Ovary (tissue), 9 donors: ENCODE measurements around the gene TDRD3. TPM values are rescaled to one million over a fixed set of nuclear protein-coding genes. Genes with fewer than 3 reads are reported as not detected.

Experiments
- DNase-seq, 5 donors: peaks; one replicate each; pipeline ENCODE4 v3.0.0-alpha.2; 2019 to 2020
- H3K27ac ChIP-seq, 2 donors: fragments of 200-600 bp; one replicate each; pipeline versions ENCODE4 v1.5.1 to v1.8.0; 2019 to 2022
- H3K27me3 ChIP-seq: fragments of 200-600 bp; one replicate; pipeline ENCODE4 v1.8.0; 2022
- H3K36me3 ChIP-seq: fragments of 200-600 bp; sonication (generic); one replicate; pipeline ENCODE4 v1.5.1; 2019
- H3K4me1 ChIP-seq: one replicate; pipeline ENCODE4 v1.8.1; 2013; ENCODE audit warnings: mild to moderate bottlenecking, moderate library complexity; ENCODE audit not compliant: insufficient read depth
- H3K4me3 ChIP-seq: fragments of 200-600 bp; sonication (generic); one replicate; pipeline ENCODE4 v1.5.1; 2017
- H3K9me3 ChIP-seq, 2 donors: fragments of 200-600 bp in 1 of 2; sonication (generic) in 1 of 2; one replicate each; pipeline versions ENCODE4 v1.5.1 to v1.8.1; 2013 to 2019; ENCODE audit warnings: mild to moderate bottlenecking in 1 of 2, moderate library complexity in 1 of 2
- EP300 ChIP-seq: sonication (generic); formaldehyde crosslinking; IDR thresholded peaks from one replicate; pipeline ENCODE4 v1.6.1; 2017; ENCODE audit warnings: antibody characterized with exemption
- POLR2A ChIP-seq: fragments of 450-650 bp; IDR thresholded peaks from one replicate; pipeline ENCODE4 v1.6.1; 2017; ENCODE audit warnings: antibody characterized with exemption, mild to moderate bottlenecking, moderate library complexity
- WGBS, 3 donors: extraction: QIAGEN DNeasy Blood & Tissue Kit in 1 of 3; methylation state at CpG; one replicate each; pipeline versions ENCODE4 v1.1.5 to v1.1.7; 2013 to 2017; 5-methylcytosine and 5-hydroxymethylcytosine counted together
- intact Hi-C, 4 donors: fragments of 100-400 bp; cut with DNase I; formaldehyde crosslinking; loops; one replicate each; pipeline versions ENCODE4 v1.11.0 to v1.15.1; 2022 to 2023
- polyA plus RNA-seq, 2 donors: library from polyadenylated mRNA; stranded (reverse); fragments of 200-250 nt in 1 of 2; fragments of 350-450 nt in 1 of 2; fragmentation: Illumina TruSeq in 1 of 2; extraction: RNeasy Lipid Tissue Mini Kit (QIAGEN cat#74804) in 1 of 2; gene quantifications; one replicate each; pipeline ENCODE4 v1.2.3, GENCODE V29; 2013 to 2014
- total RNA-seq, 7 donors: library from RNA; depleted of rRNA in 2 of 7; stranded (reverse); fragments of >200 nt in 2 of 7; fragmentation: NEBNext Ultra II Directional in 3 of 7; extraction: Animal tissue kit (Norgen Biotek cat#: 25700) in 3 of 7; gene quantifications; one replicate each; pipeline versions ENCODE4 v1.1.0 to v1.2.4, GENCODE V29; 2016 to 2023
- TF ChIP-seq, protein P1 (sequence below), 3 donors: fragments of 450-650 bp in 2 of 3; fragments of 200-600 bp in 1 of 3; IDR thresholded peaks; one replicate each; pipeline versions ENCODE4 v1.5.1 to v1.8.0; 2016 to 2022; ENCODE audit warnings: antibody characterized with exemption in 3 of 3, mild to moderate bottlenecking in 1 of 3
- donor health status: DM: no; HTN: no; CAD: no; lungs with moderate emphysema.
- donor health status: DM: no; HTN: no; CAD: no.
- donor health status: Bipolar disorder and iron deficiency.
- donor health status: DM: yes; HTN: yes; CAD: no.
- donor health status: DM: no; HTN: no; CAD: no.
- donor health status: DM: yes; HTN: yes; CAD: no.

Gene TDRD3
- total and polyA plus RNA-seq, 9 donors: 15.8 to 63.0 (median 40.8) TPM

DNA sequence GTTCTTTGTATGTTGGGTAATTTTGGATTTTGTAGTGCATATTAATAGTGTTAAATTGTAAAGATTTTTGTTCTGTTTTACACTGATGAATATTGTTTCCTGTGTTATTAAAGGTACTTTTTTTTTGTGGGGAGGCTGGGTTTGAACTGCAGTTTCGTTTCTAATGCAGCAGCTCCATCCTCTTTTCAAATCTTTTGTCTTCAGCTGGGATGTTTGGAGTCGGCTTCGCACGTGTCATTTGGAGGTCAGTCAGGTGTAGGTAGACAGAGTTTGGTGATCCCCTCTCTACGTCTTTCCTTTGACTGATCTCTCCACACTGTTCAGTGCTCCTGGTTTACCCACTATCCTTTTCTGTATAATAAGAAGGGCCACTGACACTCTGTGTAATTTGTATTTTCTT, 30.3 kb downstream of the TDRD3 start:
- Histone ChIP-seq H3K27me3 (no peaks in the 10 kb centered on the region), H3K36me3 (no peaks in the 10 kb centered on the region), H3K4me3 (no peak overlapping the region), H3K4me1 (no peaks in the 10 kb centered on the region), H3K9me3 (no peaks in the 10 kb centered on the region), H3K27ac (no peak overlapping the region)
- DNase-seq: no peak
- TF ChIP-seq, protein P1, sequence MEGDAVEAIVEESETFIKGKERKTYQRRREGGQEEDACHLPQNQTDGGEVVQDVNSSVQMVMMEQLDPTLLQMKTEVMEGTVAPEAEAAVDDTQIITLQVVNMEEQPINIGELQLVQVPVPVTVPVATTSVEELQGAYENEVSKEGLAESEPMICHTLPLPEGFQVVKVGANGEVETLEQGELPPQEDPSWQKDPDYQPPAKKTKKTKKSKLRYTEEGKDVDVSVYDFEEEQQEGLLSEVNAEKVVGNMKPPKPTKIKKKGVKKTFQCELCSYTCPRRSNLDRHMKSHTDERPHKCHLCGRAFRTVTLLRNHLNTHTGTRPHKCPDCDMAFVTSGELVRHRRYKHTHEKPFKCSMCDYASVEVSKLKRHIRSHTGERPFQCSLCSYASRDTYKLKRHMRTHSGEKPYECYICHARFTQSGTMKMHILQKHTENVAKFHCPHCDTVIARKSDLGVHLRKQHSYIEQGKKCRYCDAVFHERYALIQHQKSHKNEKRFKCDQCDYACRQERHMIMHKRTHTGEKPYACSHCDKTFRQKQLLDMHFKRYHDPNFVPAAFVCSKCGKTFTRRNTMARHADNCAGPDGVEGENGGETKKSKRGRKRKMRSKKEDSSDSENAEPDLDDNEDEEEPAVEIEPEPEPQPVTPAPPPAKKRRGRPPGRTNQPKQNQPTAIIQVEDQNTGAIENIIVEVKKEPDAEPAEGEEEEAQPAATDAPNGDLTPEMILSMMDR (IDR thresholded peaks at IDR 0.05): no peak
- TF ChIP-seq POLR2A (no peak), EP300 (no peak)
- 88 to 94% (median 91%) methylated on average over 5 of the region's 5 CpGs for WGBS, 3 donors
- intact Hi-C loops: no loop called here

DNA sequence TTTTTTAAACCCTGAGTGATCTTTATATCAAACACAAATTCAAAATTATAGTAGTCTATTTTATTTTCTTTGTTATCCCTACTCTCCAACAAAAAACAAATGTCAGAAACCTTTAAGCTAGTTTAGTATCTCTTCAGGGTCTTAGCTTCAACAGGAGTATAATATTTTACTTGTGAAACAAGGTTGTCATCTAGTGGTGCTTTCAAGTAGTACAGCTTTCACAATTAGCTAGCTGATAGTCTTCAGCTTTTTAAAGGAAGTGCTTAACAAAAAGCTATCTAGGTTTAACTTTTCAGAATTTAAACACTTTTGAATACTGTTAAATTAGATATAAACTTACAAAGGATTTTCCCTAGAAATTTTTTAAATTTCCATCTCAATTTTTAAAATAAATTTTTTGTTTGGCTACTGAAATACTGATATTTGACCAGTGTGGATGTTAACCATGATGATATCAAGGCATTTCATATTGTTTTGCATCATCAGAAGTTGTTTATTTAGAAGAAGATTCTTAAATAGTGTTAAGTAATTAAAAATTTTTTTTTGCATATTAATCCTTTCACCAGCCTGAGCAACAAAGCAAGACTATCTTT, 34.2 kb downstream of the TDRD3 start:
- no peak overlapping the region for H3K4me3 ChIP-seq
- H3K9me3 ChIP-seq: no peaks in the 10 kb centered on the region
- DNase-seq: no peak
- no peaks in the 10 kb centered on the region for H3K4me1 ChIP-seq
- no peaks in the 10 kb centered on the region for H3K36me3 ChIP-seq
- intact Hi-C loops: no loop called here
- no peak overlapping the region for H3K27ac ChIP-seq
- no peak for TF ChIP-seq EP300
- TF ChIP-seq, protein P1 (IDR thresholded peaks at IDR 0.05): peak; percentile 66 to 84 (median 73)
- no peaks in the 10 kb centered on the region for H3K27me3 ChIP-seq

DNA sequence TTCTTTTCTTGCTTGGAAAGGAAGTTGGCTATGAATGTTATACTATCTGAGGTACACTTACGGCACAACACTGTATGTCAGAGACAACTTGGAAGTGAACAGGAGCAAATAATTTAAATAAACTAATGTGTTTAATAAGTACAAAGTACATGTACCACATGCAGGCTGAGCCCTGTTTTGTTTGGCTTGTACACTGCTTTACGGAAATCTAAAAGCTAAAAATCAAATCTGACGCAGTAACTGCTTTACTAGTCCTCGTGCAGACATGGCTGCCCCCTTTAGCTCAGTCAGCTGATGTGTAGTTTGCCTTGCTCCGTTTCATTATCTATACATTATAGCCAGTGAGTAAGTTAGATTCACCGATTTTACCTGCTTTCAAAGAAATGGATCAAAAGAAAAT, 36.5 kb downstream of the TDRD3 start:
- DNase-seq: no peak
- Histone ChIP-seq H3K4me1 (no peaks in the 10 kb centered on the region), H3K27ac (no peak overlapping the region), H3K27me3 (no peaks in the 10 kb centered on the region), H3K4me3 (no peak overlapping the region), H3K9me3 (no peaks in the 10 kb centered on the region), H3K36me3 (no peaks in the 10 kb centered on the region)
- 82 to 93% (median 86%) methylated on average over 6 of the region's 6 CpGs for WGBS, 3 donors
- intact Hi-C loops: no loop called here
- TF ChIP-seq, protein P1 (IDR thresholded peaks at IDR 0.05): no peak
- TF ChIP-seq EP300: no peak
- no peak for TF ChIP-seq POLR2A

DNA sequence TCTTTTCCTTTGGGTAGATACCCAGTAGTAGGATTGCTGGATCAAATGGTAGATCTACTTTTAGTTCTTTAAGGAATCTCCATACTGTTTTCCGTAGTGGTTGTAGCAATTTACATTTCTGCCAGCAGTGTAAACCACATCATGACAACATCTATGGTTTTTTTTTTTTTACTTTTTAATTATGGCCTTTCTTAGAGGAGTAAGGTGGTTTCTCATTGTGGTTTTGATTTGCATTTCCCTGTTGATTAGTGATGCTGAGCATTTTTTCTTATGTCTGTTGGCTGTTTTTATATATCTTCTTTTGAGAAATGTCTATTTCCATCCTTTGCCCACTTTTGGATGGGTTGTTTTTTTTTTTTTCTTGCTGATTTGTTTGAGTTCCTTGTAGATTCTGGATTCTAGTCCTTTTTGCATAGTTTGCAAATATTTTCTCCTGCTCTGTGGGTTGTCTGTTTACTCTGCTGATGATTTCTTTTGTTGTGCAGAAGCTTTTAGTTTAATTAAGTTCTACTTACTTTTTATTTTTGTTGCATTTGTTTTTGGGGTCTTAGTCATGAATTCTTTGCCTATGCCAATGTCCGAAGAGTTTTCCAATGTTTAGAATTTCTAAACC, 38.8 kb downstream of the TDRD3 start:
- H3K27me3 ChIP-seq: no peaks in the 10 kb centered on the region

More for the DNA sequence above, 38.8 kb downstream of the TDRD3 start:
- WGBS, 3 donors: 72 to 98% (median 95%) methylated on average over 2 of the region's 2 CpGs
- H3K9me3 ChIP-seq: no peaks in the 10 kb centered on the region
- H3K36me3 ChIP-seq: no peaks in the 10 kb centered on the region
- no peak for TF ChIP-seq EP300
- no peak for TF ChIP-seq POLR2A
- TF ChIP-seq, protein P1 (IDR thresholded peaks at IDR 0.05): no peak
- H3K4me1 ChIP-seq: no peaks in the 10 kb centered on the region
- no peak overlapping the region for H3K27ac ChIP-seq
- DNase-seq: no peak
- H3K4me3 ChIP-seq: no peak overlapping the region
- intact Hi-C loops: no loop called here
